K562 (cell line): Measurements from ENCODE around the gene GRIPAP1. TPM values are rescaled to one million over a fixed set of nuclear protein-coding genes. Genes with fewer than 3 reads are reported as not detected.

ENCODE experiments used
- ATAC-seq: fragments of 200-7000 bp; cut with Tn5 transposase; 3 replicates; pipeline ENCODE4 v1.9.1; 2020; ENCODE audit warnings: moderate library complexity
- BruUV-seq: library from RNA; stranded (reverse); fragments of 400-500 nt; replicated peaks from 2 replicates; lab custom pipeline; 2021; lab: Mats Ljungman, UMichigan
- CTCF ChIA-PET: fragments of 300-600 bp; formaldehyde crosslinking; extraction: SDS; loops from one replicate; lab custom pipeline; 2021; ENCODE audit warnings: low intra/inter-chr PET ratio; lab: Yijun Ruan, JAX
- POLR2A ChIA-PET: fragments of 300-600, 350-650 bp; sonication (Branson Sonifier 250); formaldehyde crosslinking; extraction: SDS; loops from one replicate; lab custom pipeline; 2021; ENCODE audit warnings: antibody characterized with exemption, inconsistent platforms; lab: Yijun Ruan, JAX
- DNase-seq, 4 experiments: peaks; one replicate each; pipeline versions ENCODE4 v3.0.0 to v3.0.0-alpha.2; 2011 to 2018; ENCODE audit warnings: low spot score in 3 of 4, mixed read lengths in 3 of 4; ENCODE audit errors: extremely low read depth in 1 of 4
- FAIRE-seq: peaks from 2 replicates; lab custom pipeline; 2011; peaks lifted over from hg19 to GRCh38; lab: Jason Lieb, UNC
- H2AFZ ChIP-seq: 2 replicates; pipeline ENCODE4 v1.6.0; 2011; ENCODE audit warnings: low read depth, low read length, control low read depth, inconsistent platforms
- H3K27ac ChIP-seq: fragments of 200-600 bp; 3 replicates; pipeline ENCODE4 v1.8.0; 2011; ENCODE audit warnings: low read depth, mild to moderate bottlenecking, control low read depth, inconsistent platforms, low read length, moderate library complexity, mixed read lengths; ENCODE audit errors: extremely low read depth
- H3K27me3 ChIP-seq, 2 experiments: fragments of 300-600 bp in 1 of 2; 2 replicates in 1 of 2; 3 replicates in 1 of 2; pipeline versions ENCODE4 v1.6.0 to v1.8.0; 2011; ENCODE audit warnings: inconsistent platforms in 2 of 2, low read length in 2 of 2, mild to moderate bottlenecking in 1 of 2, mixed read lengths in 1 of 2, moderate library complexity in 1 of 2; ENCODE audit not compliant: control insufficient read depth in 2 of 2, insufficient read depth in 2 of 2
- H3K36me3 ChIP-seq: fragments of 300-600 bp; 3 replicates; pipeline ENCODE4 v1.8.0; 2011; ENCODE audit warnings: mild to moderate bottlenecking, low read length, inconsistent platforms; ENCODE audit not compliant: control insufficient read depth, insufficient read depth
- H3K4me1 ChIP-seq, 2 experiments: fragments of 200-600 bp in 1 of 2; replicated peaks in 1 of 2; 2 replicates in 1 of 2; 3 replicates in 1 of 2; pipeline versions ENCODE4 v1.5.1 to v1.8.0; 2011; ENCODE audit warnings: inconsistent platforms in 2 of 2, low read length in 2 of 2, mild to moderate bottlenecking in 1 of 2, mixed read lengths in 1 of 2, moderate library complexity in 1 of 2; ENCODE audit not compliant: control insufficient read depth in 2 of 2, insufficient read depth in 2 of 2
- H3K4me2 ChIP-seq: 2 replicates; pipeline ENCODE4 v1.6.1; 2011; ENCODE audit warnings: low read length, control low read depth, inconsistent platforms, mixed read lengths; ENCODE audit not compliant: insufficient read depth
- H3K4me3 ChIP-seq: fragments of 200-600 bp; sonication (generic), shearing (Covaris generic); 2 replicates; pipeline ENCODE4 v1.5.1; 2016; ENCODE audit warnings: control low read depth, inconsistent platforms
- H3K79me2 ChIP-seq: fragments of 200-600 bp; 3 replicates; pipeline ENCODE4 v1.8.0; 2011; ENCODE audit warnings: low read length, inconsistent platforms; ENCODE audit not compliant: control insufficient read depth, insufficient read depth
- H3K9ac ChIP-seq, 2 experiments: 2 replicates each; pipeline versions ENCODE4 v1.6.0 to v1.6.1; 2011; ENCODE audit warnings: low read depth in 2 of 2, low read length in 2 of 2, control low read depth in 1 of 2, inconsistent platforms in 1 of 2, mild to moderate bottlenecking in 1 of 2, mixed read lengths in 1 of 2; ENCODE audit not compliant: insufficient read depth in 1 of 2
- H3K9me1 ChIP-seq: one replicate; pipeline ENCODE4 v1.6.0; 2011; ENCODE audit warnings: inconsistent platforms, mild to moderate bottlenecking, low read length, moderate library complexity; ENCODE audit not compliant: control insufficient read depth, insufficient read depth
- H3K9me3 ChIP-seq: replicated peaks from 2 replicates; pipeline ENCODE4 v1.5.1; 2011; ENCODE audit warnings: low read depth, low read length, inconsistent platforms; ENCODE audit not compliant: control insufficient read depth, insufficient read depth
- H4K20me1 ChIP-seq: replicated peaks from 2 replicates; pipeline ENCODE4 v1.6.1; 2011; ENCODE audit warnings: low read length, inconsistent platforms, mixed read lengths; ENCODE audit not compliant: control insufficient read depth, insufficient read depth
- CBX1 ChIP-seq: sonication (generic); IDR thresholded peaks from 2 replicates; pipeline ENCODE4 v1.6.1; 2016; ENCODE audit warnings: antibody characterized with exemption, low read depth, mild to moderate bottlenecking
- CBX5 ChIP-seq: IDR thresholded peaks from 2 replicates; pipeline ENCODE4 v1.6.1; 2014; ENCODE audit warnings: low read depth, borderline replicate concordance
- E2F3 ChIP-seq: fragments of 250-450 bp; sonication (Bioruptor Pico); IDR thresholded peaks from 2 replicates; pipeline ENCODE4 v1.4.0; 2020; ENCODE audit warnings: mild to moderate bottlenecking
- E4F1 ChIP-seq: fragments of 250-450 bp; sonication (Bioruptor Pico); IDR thresholded peaks from 2 replicates; pipeline ENCODE4 v1.5.0; 2021; ENCODE audit warnings: mild to moderate bottlenecking, borderline replicate concordance
- ETV1 ChIP-seq: fragments of 450-650 bp; conservative IDR thresholded peaks from 2 replicates; pipeline ENCODE4 v1.6.1; 2016; ENCODE audit warnings: missing genetic modification characterization, control low read depth, low read depth, missing compliant biosample characterization
- FOXA1 ChIP-seq: fragments of 450-650 bp; IDR thresholded peaks from 2 replicates; pipeline ENCODE4 v1.6.1; 2016; ENCODE audit warnings: mild to moderate bottlenecking, borderline replicate concordance
- MCM7 ChIP-seq, 2 experiments: fragments of 450-650 bp; IDR thresholded peaks; 2 replicates each; pipeline ENCODE4 v1.6.1; 2016 to 2018
- NFE2 ChIP-seq: IDR thresholded peaks from 2 replicates; pipeline ENCODE4 v1.6.1; 2014; ENCODE audit warnings: antibody characterized with exemption, low read depth
- PBX2 ChIP-seq, 2 experiments: IDR thresholded peaks in 1 of 2; conservative IDR thresholded peaks in 1 of 2; 2 replicates each; pipeline ENCODE4 v1.6.1; 2016; ENCODE audit warnings: low read depth in 2 of 2, mild to moderate bottlenecking in 1 of 2, missing compliant biosample characterization in 1 of 2, missing genetic modification characterization in 1 of 2, moderate library complexity in 1 of 2
- RBM14 ChIP-seq: fragments of 200-400 bp; formaldehyde crosslinking; IDR thresholded peaks from 2 replicates; pipeline ENCODE4 v1.6.1; 2018; ENCODE audit warnings: low read depth, mild to moderate bottlenecking, low read length, moderate library complexity, borderline replicate concordance; ENCODE audit not compliant: insufficient read depth
- TFE3 ChIP-seq: fragments of 450-650 bp; formaldehyde crosslinking; IDR thresholded peaks from 2 replicates; pipeline ENCODE4 v1.4.0; 2020; ENCODE audit warnings: mild to moderate bottlenecking, mixed read lengths
- ZNF133 ChIP-seq: fragments of 250-450 bp; sonication (Bioruptor Pico); IDR thresholded peaks from 2 replicates; pipeline ENCODE4 v1.4.0; 2020; ENCODE audit warnings: mild to moderate bottlenecking
- ZNF316 ChIP-seq: fragments of 450-650 bp; IDR thresholded peaks from 2 replicates; pipeline ENCODE4 v1.6.1; 2016
- WGBS: fragments of 100-300 bp; shearing (Covaris generic); methylation state at CpG from one replicate; pipeline ENCODE4 v1.1.6; 2016; ENCODE audit warnings: low coverage, mixed read lengths; ENCODE audit not compliant: insufficient coverage; ENCODE audit errors: missing lambda C conversion rate; 5-methylcytosine and 5-hydroxymethylcytosine counted together
- in situ Hi-C: fragments of 300-500 bp; cut with MboI; formaldehyde crosslinking; loops from 4 replicates; pipeline ENCODE4 v1.15.0; 2018; ENCODE audit warnings: inconsistent platforms, mixed read lengths
- intact Hi-C: fragments of 100-400 bp; cut with micrococcal nuclease; formaldehyde crosslinking; loops from 2 replicates; pipeline ENCODE4 v1.14.2; 2022
- polyA plus RNA-seq, 8 experiments: library from polyadenylated mRNA; depleted of rRNA in 4 of 8; stranded (reverse) in 5 of 8; unstranded in 3 of 8; fragments of >200 nt; fragmentation: Nextera tagmentation in 2 of 8; fragmentation: Illumina TruSeq in 1 of 8; extraction: Ambion mirVana in 2 of 8; extraction: Trizol in 1 of 8; gene quantifications; 2 replicates each; pipeline versions ENCODE4 v1.2.1 to v1.2.3, GENCODE V29; 2011 to 2014; ENCODE audit warnings: inconsistent platforms in 1 of 8, missing spikeins in 1 of 8
- total RNA-seq, 7 experiments: library from RNA; depleted of rRNA in 6 of 7; stranded (reverse); fragments of >200 nt in 6 of 7; fragmentation: Illumina TruSeq in 2 of 7; extraction: Trizol in 2 of 7; gene quantifications; 2 replicates each; pipeline versions ENCODE4 v1.2.1 to v1.2.3, GENCODE V29; 2011 to 2021; ENCODE audit warnings: low replicate concordance in 1 of 7
- TF ChIP-seq, protein P1 (sequence below): fragments of 200-400 bp; formaldehyde crosslinking; IDR thresholded peaks from 2 replicates; pipeline ENCODE4 v1.6.1; 2017; ENCODE audit warnings: mild to moderate bottlenecking, low read depth, low read length, moderate library complexity

GRIPAP1 gene
- total and polyA plus RNA-seq, 9 of the 15 experiments (the other 6 are each of a cell fraction or from before 2014, with no cell fraction given), result 4.1 to 41.6 (median 24.0) TPM

GRCh38 chrX:49030283-49030682, 28.2 kb upstream of the GRIPAP1 start:
- in situ Hi-C loops, result no loop called here
- WGBS, result 83% methylated on average over 3 of the region's 6 CpGs
- FAIRE-seq, result no peak
- TF ChIP-seq, protein P1, sequence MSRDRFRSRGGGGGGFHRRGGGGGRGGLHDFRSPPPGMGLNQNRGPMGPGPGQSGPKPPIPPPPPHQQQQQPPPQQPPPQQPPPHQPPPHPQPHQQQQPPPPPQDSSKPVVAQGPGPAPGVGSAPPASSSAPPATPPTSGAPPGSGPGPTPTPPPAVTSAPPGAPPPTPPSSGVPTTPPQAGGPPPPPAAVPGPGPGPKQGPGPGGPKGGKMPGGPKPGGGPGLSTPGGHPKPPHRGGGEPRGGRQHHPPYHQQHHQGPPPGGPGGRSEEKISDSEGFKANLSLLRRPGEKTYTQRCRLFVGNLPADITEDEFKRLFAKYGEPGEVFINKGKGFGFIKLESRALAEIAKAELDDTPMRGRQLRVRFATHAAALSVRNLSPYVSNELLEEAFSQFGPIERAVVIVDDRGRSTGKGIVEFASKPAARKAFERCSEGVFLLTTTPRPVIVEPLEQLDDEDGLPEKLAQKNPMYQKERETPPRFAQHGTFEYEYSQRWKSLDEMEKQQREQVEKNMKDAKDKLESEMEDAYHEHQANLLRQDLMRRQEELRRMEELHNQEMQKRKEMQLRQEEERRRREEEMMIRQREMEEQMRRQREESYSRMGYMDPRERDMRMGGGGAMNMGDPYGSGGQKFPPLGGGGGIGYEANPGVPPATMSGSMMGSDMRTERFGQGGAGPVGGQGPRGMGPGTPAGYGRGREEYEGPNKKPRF, result no peak
- no peak for TF ChIP-seq PBX2 (CRISPR knock-in tag; IDR thresholded peaks at IDR 0.05; ENCODE audit: low read depth)
- TF ChIP-seq PBX2 (tag; conservative IDR thresholded peaks at IDR 0.05; ENCODE audit: low read depth), result no peak
- no peak for TF ChIP-seq ZNF133 (CRISPR knock-in tag)
- TF ChIP-seq FOXA1, result no peak
- TF ChIP-seq ETV1 (tag), result no peak
- TF ChIP-seq MCM7 (IDR thresholded peaks at IDR 0.05), result no peak
- TF ChIP-seq E4F1 (CRISPR knock-in tag), result no peak
- no peak for TF ChIP-seq ZNF316
- TF ChIP-seq E2F3 (CRISPR knock-in tag), result no peak
- no peak for TF ChIP-seq CBX1
- TF ChIP-seq TFE3, result no peak
- no peak for TF ChIP-seq RBM14
- no peak for TF ChIP-seq NFE2
- TF ChIP-seq CBX5, result no peak

More at GRCh38 chrX:49030283-49030682, 28.2 kb upstream of the GRIPAP1 start:
- ATAC-seq (no peak), DNase-seq (no peak)
- POLR2A ChIA-PET, result interaction anchor here (1.2 kb wide), 1 partner anchor 18 kb away, joined by 3 read pairs; no protein-coding TSS in a partner anchor
- peaks cover 0 to 9% of the 10 kb centered on the region in 2 experiments; a peak in 2 of 5 replicates for H3K4me1 ChIP-seq
- H4K20me1 ChIP-seq, result no peaks in the 10 kb centered on the region
- H2AFZ ChIP-seq, result no peak overlapping the region
- peak overlapping the region in 1 of 2 experiments; percentile 36; a peak in 2 of 4 replicates for H3K9ac ChIP-seq
- H3K36me3 ChIP-seq, result peaks cover 40% of the 10 kb centered on the region; the same call in 2 of the 3 replicates
- no peak overlapping the region for H3K4me2 ChIP-seq
- CTCF ChIA-PET, result no interaction called here
- H3K79me2 ChIP-seq, result no peaks in the 10 kb centered on the region
- no peaks in the 10 kb centered on the region for H3K27me3 ChIP-seq
- no peaks in the 10 kb centered on the region for H3K9me1 ChIP-seq
- no peak overlapping the region for H3K4me3 ChIP-seq
- no TSS peak for BruUV-seq
- H3K27ac ChIP-seq, result no peak overlapping the region
- intact Hi-C loops, result no loop called here
- H3K9me3 ChIP-seq, result no peaks in the 10 kb centered on the region
